Middle frontal gyrus (tissue), 1 donor: Measurements from ENCODE around the gene FAM98B.
A peak's percentile ranks its signal among the peaks of the same experiment; 100 is the strongest.
"Not testable (repeated sequence)": the region's sequence is repeated elsewhere in the genome, so short reads cannot be mapped to it uniquely, and the experiment has no call there.

Source experiments
- DNase-seq: peaks from one replicate; pipeline ENCODE4 v3.0.0-alpha.2; 2015; ENCODE audit warnings: low spot score; ENCODE audit errors: extremely low spot score

The FAM98B gene

DNA sequence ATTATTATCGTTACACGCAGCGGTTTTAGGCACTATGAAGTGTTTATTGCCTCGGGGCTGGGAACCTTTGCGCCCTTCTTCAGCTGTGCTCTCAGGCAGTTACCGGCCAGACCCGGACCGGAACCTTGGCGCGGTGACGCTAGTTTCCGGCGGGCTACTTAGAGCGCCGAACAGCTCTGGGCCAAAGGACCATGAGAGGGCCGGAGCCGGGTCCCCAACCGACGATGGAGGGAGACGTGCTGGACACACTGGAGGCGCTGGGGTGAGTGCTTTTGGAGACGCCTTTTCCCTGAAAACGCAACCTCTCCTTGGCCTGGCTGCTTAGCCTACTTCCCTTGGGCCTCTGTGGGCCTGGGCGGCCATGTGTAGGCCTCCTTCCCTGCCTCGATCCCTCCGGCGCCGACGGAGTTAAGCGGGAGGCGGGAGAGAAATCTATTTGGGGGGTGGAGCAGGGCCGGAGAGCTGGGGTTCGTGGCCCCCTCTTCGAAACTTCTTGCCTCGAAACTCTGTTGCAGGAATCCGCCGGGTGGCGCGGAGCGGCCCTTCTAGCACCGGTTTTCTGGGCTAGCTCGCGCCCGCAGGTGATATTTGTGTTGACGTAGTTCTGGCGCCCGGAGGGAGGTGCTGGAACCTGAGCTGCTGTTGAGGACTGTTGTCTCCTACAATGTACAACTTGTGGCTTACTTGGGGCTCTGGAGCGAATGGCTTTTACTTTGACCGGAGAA lies at the start of gene FAM98B:
TSS of gene FAM98B (plus strand) at position 157 of the 725 bp plus-strand sequence. CDS start at position 192, 35 bp downstream.
- DNase-seq, result peak; percentile 86

GRCh38 chr15:38406436-38406835 lies 47.5 kb upstream of the FAM98B start:
- DNase-seq, result no peak

DNA sequence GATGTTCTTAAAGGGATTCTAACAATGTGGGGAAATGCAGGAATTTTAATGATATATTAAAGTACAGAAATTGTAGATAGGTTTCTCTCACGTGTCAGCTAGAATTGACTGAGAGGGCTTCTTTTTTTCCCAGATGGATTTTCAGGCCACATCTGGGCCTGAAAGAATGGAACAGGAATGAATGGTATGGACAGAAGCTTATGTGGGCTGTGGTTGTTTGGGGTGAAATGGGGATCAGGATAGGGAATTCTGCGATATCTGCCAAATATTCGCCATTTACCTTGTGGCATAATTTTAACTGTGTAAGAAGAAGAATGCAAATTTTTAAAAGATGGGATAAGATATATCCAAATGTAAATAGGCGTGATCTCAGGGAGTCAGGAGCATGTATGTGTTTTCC lies 45.4 kb upstream of the FAM98B start:
- DNase-seq, result no peak

DNA sequence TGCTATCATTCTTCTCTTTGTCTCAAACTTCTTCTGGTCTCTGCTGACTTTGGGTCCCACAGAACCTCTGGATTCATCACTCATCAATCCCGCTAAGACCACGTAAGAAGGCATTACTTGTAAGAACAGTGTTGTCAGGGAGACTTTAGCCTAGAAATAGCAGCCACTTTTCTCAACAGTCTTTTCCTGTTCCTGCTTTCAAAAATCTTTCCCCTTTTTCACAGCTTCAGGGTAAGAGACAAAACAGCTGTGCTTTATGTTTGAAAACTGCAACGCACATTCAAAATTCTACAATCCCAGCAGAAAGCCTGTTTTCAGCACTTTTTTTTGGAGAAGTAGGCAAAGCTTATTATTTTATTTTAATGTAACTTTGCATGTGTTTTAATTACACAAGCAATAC lies 42.0 kb upstream of the FAM98B start:
- DNase-seq, result no peak

GRCh38 chr15:38412466-38412865 lies 41.5 kb upstream of the FAM98B start:
- DNase-seq, result no peak

DNA sequence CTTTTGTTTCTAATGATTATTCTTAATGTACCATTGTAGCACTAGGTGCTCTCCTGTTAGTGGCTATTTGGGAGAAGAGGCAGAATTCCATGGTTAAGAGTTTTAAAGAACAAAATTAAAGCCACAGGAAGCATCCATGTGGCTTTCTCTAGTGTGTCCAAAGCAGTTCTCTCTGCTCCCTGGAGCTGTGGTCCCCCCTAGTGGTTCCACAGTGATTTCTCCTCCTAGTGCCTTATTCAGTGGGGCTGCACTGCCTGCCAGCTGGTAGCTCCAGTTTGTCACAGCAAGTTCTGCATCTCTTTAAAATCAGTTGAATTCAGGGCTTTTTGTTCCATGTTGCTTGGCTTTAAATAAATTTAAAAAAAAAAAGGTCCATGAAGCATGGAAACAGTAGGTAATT lies 39.6 kb upstream of the FAM98B start:
- peak; percentile 6 for DNase-seq

DNA sequence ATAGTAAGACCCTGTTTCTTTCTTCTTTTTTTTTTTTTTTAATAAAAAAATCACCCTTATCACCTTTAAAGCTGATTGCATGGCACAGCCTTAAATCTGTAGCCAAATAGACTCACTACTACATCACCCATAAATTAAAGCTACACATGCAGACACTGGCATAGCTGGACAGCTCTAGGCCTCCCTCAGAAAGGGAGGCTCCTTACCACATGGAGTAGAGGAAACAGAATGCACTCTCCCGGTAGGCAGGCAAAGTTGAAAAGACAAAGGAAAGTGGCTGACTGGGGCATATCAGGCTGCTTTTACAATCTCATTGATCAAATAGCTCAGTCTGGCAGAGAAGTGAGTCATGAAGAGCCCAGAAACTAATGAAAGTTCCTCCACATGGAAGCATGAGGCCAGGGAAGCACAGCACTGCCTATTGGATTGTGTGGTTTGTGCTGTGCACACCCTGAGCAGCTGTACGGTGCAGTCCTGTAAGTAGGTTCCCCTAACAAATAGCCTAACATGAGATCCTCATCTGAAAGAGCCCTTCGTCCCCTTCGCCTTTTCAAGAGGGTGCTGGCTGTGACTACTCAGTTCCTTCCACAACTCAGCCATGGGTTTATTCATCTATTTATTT lies 32.7 kb upstream of the FAM98B start:
- DNase-seq, result no peak

- DNase-seq, result no peak
Measured at GRCh38 chr15:38424101-38424552, 29.8 kb upstream of the FAM98B start.

GRCh38 chr15:38425269-38425668 lies 28.7 kb upstream of the FAM98B start:
- DNase-seq, result no peak

DNA sequence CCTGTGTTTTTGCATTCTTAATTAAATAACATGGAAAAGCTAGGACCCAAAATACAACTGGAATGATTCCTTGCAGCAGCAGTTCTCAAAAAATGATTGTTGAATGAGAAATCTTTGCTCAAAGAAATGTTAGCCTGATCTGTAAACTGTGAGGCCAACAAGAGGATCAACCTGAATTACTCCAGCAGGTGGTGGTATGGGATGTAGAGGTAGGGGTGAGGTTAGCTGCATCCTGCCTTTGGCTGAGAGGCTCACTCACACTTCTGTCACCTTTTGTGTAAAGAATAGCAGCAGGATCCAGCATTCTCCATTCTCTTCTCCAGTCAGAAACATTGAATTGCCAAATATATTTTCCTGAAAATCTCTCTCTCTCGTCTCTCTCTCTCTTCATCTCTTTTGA lies 26.5 kb upstream of the FAM98B start:
- DNase-seq, result no peak

DNA sequence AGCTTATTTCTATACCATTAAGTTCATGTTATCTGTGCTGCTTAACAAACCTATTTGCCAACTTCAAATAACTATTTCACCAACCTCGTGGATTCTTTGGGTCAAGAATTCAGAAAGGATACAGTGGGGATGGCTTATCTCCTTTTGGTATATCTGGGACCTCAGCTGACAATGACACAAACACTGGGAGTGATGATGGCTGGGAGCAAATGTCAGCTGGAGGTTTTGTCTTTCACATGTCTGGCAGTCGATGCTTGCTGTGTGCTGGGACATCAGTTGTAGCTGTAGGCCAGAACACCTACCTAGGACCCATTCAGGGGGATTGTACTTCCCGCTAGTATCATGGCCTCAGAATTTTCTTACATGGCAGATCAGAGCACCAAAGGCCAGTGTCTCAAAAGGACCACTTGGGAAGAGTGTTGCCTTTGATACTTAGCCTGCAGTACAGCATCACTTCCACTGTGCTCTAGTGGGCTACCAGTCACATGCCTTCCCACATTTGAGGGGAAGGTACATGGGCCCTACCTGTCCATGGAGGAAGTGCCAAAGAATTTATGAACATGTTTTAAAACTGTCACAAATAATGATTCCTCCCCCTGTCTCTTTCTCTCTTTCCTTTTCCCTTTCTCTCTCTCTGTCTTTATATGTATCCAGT lies 23.7 kb upstream of the FAM98B start:
- DNase-seq, result no peak

GRCh38 chr15:38436993-38437392 lies 16.9 kb upstream of the FAM98B start:
- no peak for DNase-seq

DNA sequence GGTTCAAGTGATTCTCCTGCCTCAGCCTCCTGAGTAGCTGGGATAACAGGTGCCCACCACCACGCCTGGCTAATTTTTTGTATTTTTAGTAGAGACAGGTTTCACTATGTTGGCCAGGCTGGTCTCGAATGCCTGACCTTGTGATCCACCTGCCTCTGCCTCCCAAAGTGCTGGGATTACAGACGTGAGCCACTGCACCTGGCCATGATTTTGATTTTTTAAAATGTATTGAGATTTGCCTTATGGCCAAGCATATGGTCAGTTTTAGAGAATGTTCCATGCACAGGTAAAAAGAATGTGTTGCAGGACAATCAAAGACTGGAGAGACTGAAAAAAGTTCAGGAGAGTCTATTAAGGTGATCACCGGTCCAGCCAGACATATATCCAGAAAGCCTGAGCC lies 16.3 kb upstream of the FAM98B start:
- DNase-seq, result not testable (repeated sequence)

DNA sequence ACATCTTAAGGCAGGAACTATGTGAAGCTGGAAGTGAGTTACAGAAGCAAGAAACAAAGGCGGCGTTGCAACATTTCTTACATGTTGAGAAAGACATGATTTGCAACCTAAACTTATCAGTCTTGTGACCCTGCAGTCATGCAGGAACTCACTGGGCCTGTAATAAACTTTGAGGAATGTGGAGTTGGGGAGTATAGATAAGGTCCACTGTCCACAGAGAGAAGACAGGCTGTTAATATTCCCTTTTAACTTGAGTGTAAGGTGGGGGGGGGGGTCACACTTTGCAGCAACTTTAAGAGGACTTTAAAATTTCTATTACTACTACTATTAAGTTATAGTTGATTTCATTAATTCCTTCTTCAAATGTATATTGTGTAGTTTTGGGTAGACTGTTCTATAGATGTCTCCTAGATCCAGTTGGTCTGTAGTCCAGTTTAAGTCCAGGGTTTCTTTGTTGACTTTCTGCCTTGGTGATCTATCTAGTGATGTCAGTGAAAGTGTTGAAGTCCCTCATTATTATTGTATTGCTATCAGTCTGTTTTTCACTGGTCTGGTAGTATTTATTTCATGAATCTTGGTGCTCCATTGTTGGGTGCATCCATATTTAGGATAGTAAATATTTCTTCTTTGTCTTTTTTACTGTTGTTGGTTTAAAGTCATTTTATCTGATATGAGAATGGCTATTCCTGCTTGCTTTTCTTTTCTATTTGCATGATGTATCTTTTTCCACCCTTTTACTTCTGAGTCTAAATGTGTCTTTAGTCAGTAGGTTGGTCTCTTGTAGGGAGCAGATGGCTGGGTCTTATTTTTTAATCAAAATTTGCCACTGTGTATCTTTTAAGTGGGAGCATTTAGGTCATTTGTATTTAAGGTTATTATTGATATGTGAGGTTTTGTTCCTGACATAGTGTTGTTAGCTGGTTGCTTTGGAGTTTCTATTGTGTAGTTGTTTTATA lies 15.6 kb upstream of the FAM98B start:
- no peak for DNase-seq

DNA sequence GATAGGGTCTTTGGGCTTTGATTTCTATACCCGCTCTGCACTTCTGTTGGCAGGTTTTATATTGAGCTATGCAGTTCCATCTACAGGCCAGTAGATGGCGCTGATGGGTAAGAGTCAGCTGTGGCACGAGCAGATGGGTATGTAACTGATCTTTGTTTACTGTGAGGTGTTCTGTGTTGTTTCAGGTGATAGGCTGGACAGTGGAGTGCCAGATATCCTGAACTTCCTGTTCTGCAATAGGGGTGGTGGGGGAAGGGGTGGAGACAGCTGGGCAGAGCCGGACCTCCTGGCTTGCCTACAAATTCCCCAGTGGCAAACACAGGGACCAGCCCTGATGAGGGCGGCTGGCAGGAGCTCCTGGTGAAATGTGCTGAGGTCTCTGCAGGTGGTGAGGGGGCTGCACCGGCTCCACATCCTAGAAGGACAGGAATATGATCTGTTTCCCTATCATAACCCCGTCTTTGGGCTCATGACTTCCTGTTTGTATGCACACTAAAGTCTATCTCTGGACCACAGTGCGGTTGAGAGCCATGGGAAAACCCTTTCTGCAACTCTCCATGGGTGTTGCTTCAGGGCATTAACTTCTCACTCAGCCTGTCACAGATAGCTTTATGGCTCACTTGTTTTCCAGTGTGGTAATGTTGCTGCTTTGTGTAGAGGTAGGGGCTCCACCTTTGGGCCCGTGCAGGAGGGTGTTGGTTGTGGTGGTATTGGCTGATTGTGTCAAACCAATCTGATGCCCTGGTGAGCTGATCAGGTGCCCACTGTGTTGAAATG lies 13.4 kb upstream of the FAM98B start:
- DNase-seq, result no peak

GRCh38 chr15:38441130-38441519 lies 12.8 kb upstream of the FAM98B start:
- DNase-seq, result no peak

GRCh38 chr15:38454696-38455090 lies 766 bp downstream of the FAM98B start:
- DNase-seq, result no peak

- DNase-seq, result no peak
Measured at GRCh38 chr15:38455092-38455491, 1.2 kb downstream of the FAM98B start.

GRCh38 chr15:38458646-38459045 lies 4.7 kb downstream of the FAM98B start:
- DNase-seq, result no peak

DNA sequence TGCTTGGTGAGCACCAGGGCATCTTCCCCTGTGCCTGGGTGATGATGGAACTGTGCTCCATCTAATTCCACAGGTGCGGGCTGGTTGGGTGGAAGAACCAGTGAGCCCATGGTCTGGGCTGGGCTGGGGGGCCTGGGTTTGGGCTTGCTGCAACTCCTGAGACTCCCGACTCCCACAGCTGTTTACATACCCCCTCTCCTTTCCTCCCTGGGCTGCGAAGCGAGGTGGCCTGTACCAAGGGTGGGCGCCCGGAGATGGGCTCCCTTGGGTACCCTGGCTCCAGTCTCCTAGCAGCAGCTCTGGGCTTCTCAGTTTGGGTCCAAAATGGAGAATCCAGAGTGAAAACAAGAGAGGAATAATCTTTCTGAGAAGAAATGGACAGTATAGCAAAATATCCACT lies 5.6 kb downstream of the FAM98B start:
- DNase-seq, result no peak

- no peak for DNase-seq
Measured at GRCh38 chr15:38460543-38460942, 6.6 kb downstream of the FAM98B start.
